ENCODE data around the gene LPP. TPM values are rescaled to one million over a fixed set of nuclear protein-coding genes. Genes with fewer than 3 reads are reported as not detected.

LPP gene
- total and polyA plus RNA-seq, 2 of the 13 experiments (the other 11 are each of a cell fraction or from before 2014, with no cell fraction given): 19.2 to 29.9 TPM

DNA sequence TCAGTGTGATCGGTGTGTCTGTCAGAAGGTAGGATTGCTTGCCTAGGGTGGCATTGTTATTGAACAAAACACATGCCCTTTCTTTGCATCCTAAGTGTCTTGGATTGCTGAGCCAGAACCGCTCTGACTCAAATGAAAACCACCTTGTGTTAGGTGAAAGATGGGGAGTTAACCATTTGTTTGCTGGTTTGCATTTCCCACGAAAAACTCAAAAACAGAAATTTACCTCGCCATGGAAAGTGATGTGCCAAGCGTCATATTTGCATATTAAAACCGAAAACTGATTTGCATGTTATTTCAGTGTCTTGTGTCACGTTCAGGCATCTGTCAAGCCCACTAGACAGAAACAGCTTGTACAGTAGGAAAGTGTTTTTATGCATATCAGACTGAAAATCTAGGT lies 543.2 kb downstream of the LPP start:
- Histone ChIP-seq H3K9ac (ENCODE audit: insufficient read depth, low read depth, low read length) (no peak overlapping the region), H3K27ac (ENCODE audit: extremely low read length, insufficient read depth, low read length) (no peak overlapping the region), H3K9me3 (ENCODE audit: low read length) (no peaks in the 10 kb centered on the region), H2AFZ (ENCODE audit: low read length) (no peak overlapping the region), H3K4me2 (ENCODE audit: low read depth, low read length) (no peak overlapping the region), H3K79me2 (ENCODE audit: insufficient read depth, low read length) (no peaks in the 10 kb centered on the region), H3K27me3 (ENCODE audit: control insufficient read depth in 1 of 2, insufficient read depth in 2 of 2, low read length in 2 of 2) (no peaks in the 10 kb centered on the region), H3K4me3 (replicated peaks in 1 of 3; ENCODE audit: insufficient read depth in 1 of 3, low read depth in 2 of 3, low read length in 3 of 3) (no peak overlapping the region), H3K36me3 (replicated peaks in 1 of 2; ENCODE audit: control insufficient read depth in 1 of 2, insufficient read depth in 2 of 2, low read length in 2 of 2) (no peaks in the 10 kb centered on the region), H4K20me1 (ENCODE audit: insufficient read depth, low read length) (no peaks in the 10 kb centered on the region), H3K4me1 (ENCODE audit: insufficient read depth, low read length) (peaks cover 10% of the 10 kb centered on the region)
- intact Hi-C loops (cut with micrococcal nuclease; ENCODE audit: unreplicated experiment): no loop called here
- ChIA-PET POLR2A (no interaction called here), CTCF (ENCODE audit: low intra/inter-chr PET ratio, low total read pairs) (no interaction called here)
- no peak for FAIRE-seq
- BruUV-seq (replicated peaks): no TSS peak
- TF ChIP-seq ZMYM2 (CRISPR knock-in tag; IDR thresholded peaks at IDR 0.05) (no peak), ZNF558 (CRISPR knock-in tag; IDR thresholded peaks at IDR 0.05; ENCODE audit: borderline replicate concordance) (no peak), ZNF652 (CRISPR knock-in tag; IDR thresholded peaks at IDR 0.05; ENCODE audit: borderline replicate concordance, low read depth) (peak; percentile 81), RORA (CRISPR knock-in tag; IDR thresholded peaks at IDR 0.05) (no peak)
- TF ChIP-seq, protein P1, sequence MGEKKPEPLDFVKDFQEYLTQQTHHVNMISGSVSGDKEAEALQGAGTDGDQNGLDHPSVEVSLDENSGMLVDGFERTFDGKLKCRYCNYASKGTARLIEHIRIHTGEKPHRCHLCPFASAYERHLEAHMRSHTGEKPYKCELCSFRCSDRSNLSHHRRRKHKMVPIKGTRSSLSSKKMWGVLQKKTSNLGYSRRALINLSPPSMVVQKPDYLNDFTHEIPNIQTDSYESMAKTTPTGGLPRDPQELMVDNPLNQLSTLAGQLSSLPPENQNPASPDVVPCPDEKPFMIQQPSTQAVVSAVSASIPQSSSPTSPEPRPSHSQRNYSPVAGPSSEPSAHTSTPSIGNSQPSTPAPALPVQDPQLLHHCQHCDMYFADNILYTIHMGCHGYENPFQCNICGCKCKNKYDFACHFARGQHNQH (CRISPR knock-in tag; IDR thresholded peaks at IDR 0.05): no peak
- no peak for DNase-seq (ENCODE audit: low spot score)
- 96% methylated on average over 7 of the region's 7 CpGs for WGBS (ENCODE audit: low lambda C conversion rate)
- no peak for ATAC-seq
- in situ Hi-C loops (cut with HindIII; ENCODE audit: extremely low pct_ligation_motif_present, low pct_unique_long_range_greater_than_20kb): no loop called here

DNA sequence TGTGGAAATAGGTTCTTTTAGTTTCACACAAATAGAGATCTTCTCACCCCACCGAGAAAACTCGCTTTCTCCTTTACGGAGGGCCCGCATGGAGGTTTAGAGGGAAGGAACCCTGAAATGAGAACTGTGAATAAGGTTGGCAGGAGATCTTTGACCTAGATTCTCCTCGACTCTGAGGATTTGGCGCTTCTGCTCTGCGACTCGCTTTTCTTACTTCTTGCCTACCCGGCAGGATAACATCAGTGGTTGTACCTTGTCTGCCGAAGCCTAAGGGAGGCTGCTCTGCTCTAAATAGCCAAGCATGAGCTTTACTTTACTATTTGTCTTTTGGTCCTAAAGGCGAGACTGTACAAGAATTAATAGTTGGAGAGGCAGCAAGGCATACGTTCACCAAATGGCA lies 544.5 kb downstream of the LPP start:
- H2AFZ ChIP-seq (ENCODE audit: low read length): no peak overlapping the region
- H3K4me3 ChIP-seq (replicated peaks in 1 of 3; ENCODE audit: insufficient read depth in 1 of 3, low read depth in 2 of 3, low read length in 3 of 3): no peak overlapping the region
- in situ Hi-C loops (cut with HindIII; ENCODE audit: extremely low pct_ligation_motif_present, low pct_unique_long_range_greater_than_20kb) (no loop called here), intact Hi-C loops (cut with micrococcal nuclease; ENCODE audit: unreplicated experiment) (no loop called here)
- H3K27me3 ChIP-seq (ENCODE audit: control insufficient read depth in 1 of 2, insufficient read depth in 2 of 2, low read length in 2 of 2): no peaks in the 10 kb centered on the region
- ChIA-PET CTCF (ENCODE audit: low intra/inter-chr PET ratio, low total read pairs) (no interaction called here), POLR2A (no interaction called here)
- BruUV-seq (replicated peaks): no TSS peak
- FAIRE-seq (no peak), ATAC-seq (no peak), DNase-seq (ENCODE audit: low spot score) (no peak)
- H3K9me3 ChIP-seq (ENCODE audit: low read length): no peaks in the 10 kb centered on the region
- no peaks in the 10 kb centered on the region for H3K79me2 ChIP-seq (ENCODE audit: insufficient read depth, low read length)
- no peak overlapping the region for H3K27ac ChIP-seq (ENCODE audit: extremely low read length, insufficient read depth, low read length)
- no peaks in the 10 kb centered on the region for H4K20me1 ChIP-seq (ENCODE audit: insufficient read depth, low read length)
- H3K36me3 ChIP-seq (replicated peaks in 1 of 2; ENCODE audit: control insufficient read depth in 1 of 2, insufficient read depth in 2 of 2, low read length in 2 of 2): no peaks in the 10 kb centered on the region
- no peak overlapping the region for H3K9ac ChIP-seq (ENCODE audit: insufficient read depth, low read depth, low read length)
- 97% methylated on average over 12 of the region's 12 CpGs for WGBS (ENCODE audit: low lambda C conversion rate)
- peaks cover 3% of the 10 kb centered on the region for H3K4me1 ChIP-seq (ENCODE audit: insufficient read depth, low read length)
- no peak overlapping the region for H3K4me2 ChIP-seq (ENCODE audit: low read depth, low read length)
- TF ChIP-seq, protein P2, sequence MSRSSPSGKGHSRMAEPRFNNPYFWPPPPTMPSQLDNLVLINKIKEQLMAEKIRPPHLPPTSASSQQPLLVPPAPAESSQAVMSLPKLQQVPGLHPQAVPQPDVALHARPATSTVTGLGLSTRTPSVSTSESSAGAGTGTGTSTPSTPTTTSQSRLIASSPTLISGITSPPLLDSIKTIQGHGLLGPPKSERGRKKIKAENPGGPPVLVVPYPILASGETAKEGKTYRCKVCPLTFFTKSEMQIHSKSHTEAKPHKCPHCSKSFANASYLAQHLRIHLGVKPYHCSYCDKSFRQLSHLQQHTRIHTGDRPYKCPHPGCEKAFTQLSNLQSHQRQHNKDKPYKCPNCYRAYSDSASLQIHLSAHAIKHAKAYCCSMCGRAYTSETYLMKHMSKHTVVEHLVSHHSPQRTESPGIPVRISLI (CRISPR knock-in tag; IDR thresholded peaks at IDR 0.05; ENCODE audit: borderline replicate concordance): no peak
- no peak for TF ChIP-seq ZNF598 (CRISPR knock-in tag; IDR thresholded peaks at IDR 0.05; ENCODE audit: borderline replicate concordance)
- TF ChIP-seq POLR2AphosphoS5 (IDR thresholded peaks at IDR 0.05; ENCODE audit: low read depth, low read length): no peak
- TF ChIP-seq ZSCAN21 (CRISPR knock-in tag; IDR thresholded peaks at IDR 0.05; ENCODE audit: borderline replicate concordance): no peak
- no peak for TF ChIP-seq RARA (CRISPR knock-in tag; IDR thresholded peaks at IDR 0.05)
- no peak for TF ChIP-seq KDM3A (CRISPR knock-in tag; IDR thresholded peaks at IDR 0.05; ENCODE audit: low read depth)
- TF ChIP-seq, protein P3, sequence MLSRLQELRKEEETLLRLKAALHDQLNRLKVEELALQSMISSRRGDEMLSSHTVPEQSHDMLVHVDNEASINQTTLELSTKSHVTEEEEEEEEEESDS (CRISPR knock-in tag; IDR thresholded peaks at IDR 0.05; ENCODE audit: borderline replicate concordance): no peak
- TF ChIP-seq HMG20A (CRISPR knock-in tag; IDR thresholded peaks at IDR 0.05; ENCODE audit: borderline replicate concordance): no peak
- no peak for TF ChIP-seq ATF7 (IDR thresholded peaks at IDR 0.05)
- no peak for TF ChIP-seq ATF7 (CRISPR knock-in tag; IDR thresholded peaks at IDR 0.05)
- TF ChIP-seq FOXK1 (CRISPR knock-in tag; IDR thresholded peaks at IDR 0.05; ENCODE audit: borderline replicate concordance, low read depth): no peak
- TF ChIP-seq BRD4 (CRISPR knock-in tag; IDR thresholded peaks at IDR 0.05): no peak
